Right renal pelvis (tissue), 4 donors: ENCODE data around the gene MAJIN. TPM values are rescaled to one million over a fixed set of nuclear protein-coding genes. Genes with fewer than 3 reads are reported as not detected.

Source experiments
- DNase-seq, 4 donors: peaks; one replicate each; pipeline ENCODE4 v3.0.0-alpha.2; 2013; ENCODE audit warnings: low read depth in 4 of 4, low spot score in 3 of 4, missing footprints in 1 of 4
- polyA plus RNA-seq, 4 donors: library from polyadenylated mRNA; unstranded; fragments of 120-200 nt; gene quantifications; one replicate each; pipeline ENCODE4 v1.2.1, GENCODE V29; 2013; ENCODE audit not compliant: insufficient read length in 4 of 4

Gene MAJIN
- polyA plus RNA-seq, 4 donors: 0.80 to 1.5 (median 1.00) TPM

GRCh38 chr11:64916040-64916774, 55.7 kb downstream of the MAJIN start:
- DNase-seq: no peak

GRCh38 chr11:64915376-64915887, 56.5 kb downstream of the MAJIN start:
- no peak for DNase-seq

GRCh38 chr11:64914123-64914522, 57.8 kb downstream of the MAJIN start:
- no peak for DNase-seq

- DNase-seq: no peak
These were observed 58.7 kb downstream of the MAJIN start for GRCh38 chr11:64913171-64913727.

- DNase-seq: no peak
These were observed 60.2 kb downstream of the MAJIN start for GRCh38 chr11:64911689-64912088.

- DNase-seq: no peak
These were observed 60.8 kb downstream of the MAJIN start for GRCh38 chr11:64911142-64911541.

- DNase-seq: no peak
These were observed 61.3 kb downstream of the MAJIN start for GRCh38 chr11:64910451-64911093.

GRCh38 chr11:64909653-64910343, 62.1 kb downstream of the MAJIN start:
- no peak for DNase-seq

- no peak for DNase-seq
These were observed 63.1 kb downstream of the MAJIN start for GRCh38 chr11:64908766-64909165.

GRCh38 chr11:64906314-64906635, 65.6 kb downstream of the MAJIN start:
- no peak for DNase-seq

- DNase-seq: no peak
These were observed 66.2 kb downstream of the MAJIN start for GRCh38 chr11:64905516-64906313.

- DNase-seq: no peak
These were observed 68.5 kb downstream of the MAJIN start for GRCh38 chr11:64903291-64903833.

GRCh38 chr11:64902102-64902900, 69.6 kb downstream of the MAJIN start:
- DNase-seq: no peak

- DNase-seq: no peak
These were observed 71.1 kb downstream of the MAJIN start for GRCh38 chr11:64900774-64901173.

GRCh38 chr11:64900263-64900678, 71.6 kb downstream of the MAJIN start:
- DNase-seq: no peak

- no peak for DNase-seq
These were observed 73.4 kb downstream of the MAJIN start for GRCh38 chr11:64898541-64898940.

- DNase-seq: no peak
These were observed 73.8 kb downstream of the MAJIN start for GRCh38 chr11:64898076-64898445.

GRCh38 chr11:64897381-64898075, 74.4 kb downstream of the MAJIN start:
- no peak for DNase-seq
